SK-N-SH (cell line): Measurements from ENCODE around the gene NLRP1. TPM values are rescaled to one million over a fixed set of nuclear protein-coding genes. Genes with fewer than 3 reads are reported as not detected.
A peak's percentile ranks its signal among the peaks of the same experiment; 100 is the strongest.

Source experiments
- CTCF ChIA-PET: fragments of 300-600, 350-600 bp; formaldehyde crosslinking; extraction: SDS; loops from one replicate; lab custom pipeline; 2021; lab: Yijun Ruan, JAX
- POLR2A ChIA-PET: fragments of 350-600 bp; sonication (Branson Sonifier 250); formaldehyde crosslinking; extraction: SDS; loops from one replicate; lab custom pipeline; 2020; ENCODE audit warnings: antibody characterized with exemption, inconsistent platforms; lab: Yijun Ruan, JAX
- DNase-seq: peaks from one replicate; pipeline ENCODE4 v3.0.0; 2012
- H2AFZ ChIP-seq: fragments of 200-600 bp; sonication (generic); 2 replicates; pipeline ENCODE4 v1.8.1; 2016; ENCODE audit warnings: antibody characterized with exemption, mild to moderate bottlenecking, low read depth
- H3F3A ChIP-seq: fragments of 200-600 bp; sonication (generic); replicated peaks from 2 replicates; pipeline ENCODE3; 2016; ENCODE audit warnings: antibody characterized with exemption, mild to moderate bottlenecking; ENCODE audit not compliant: insufficient read depth
- H3K27ac ChIP-seq, 2 experiments: fragments of 200-500 bp in 1 of 2; fragments of 200-600 bp in 1 of 2; sonication (Bioruptor generic) in 1 of 2; sonication (generic), shearing (Covaris generic) in 1 of 2; 2 replicates each; pipeline versions ENCODE4 v1.5.1 to v1.6.1; 2014 to 2016; ENCODE audit warnings: low read depth in 2 of 2, inconsistent platforms in 1 of 2, low read length in 1 of 2, mild to moderate bottlenecking in 1 of 2, mixed read lengths in 1 of 2
- H3K27me3 ChIP-seq: fragments of 200-600 bp; sonication (generic), shearing (Covaris generic); 2 replicates; pipeline ENCODE4 v1.6.1; 2016; ENCODE audit warnings: mixed run types; ENCODE audit not compliant: insufficient read depth
- H3K36me3 ChIP-seq, 2 experiments: fragments of 200-500 bp in 1 of 2; fragments of 200-600 bp in 1 of 2; sonication (Bioruptor generic) in 1 of 2; sonication (generic) in 1 of 2; replicated peaks in 1 of 2; 2 replicates each; pipeline versions ENCODE3 to v1.5.1; 2014 to 2016; ENCODE audit warnings: low read length in 1 of 2, mild to moderate bottlenecking in 1 of 2; ENCODE audit not compliant: insufficient read depth in 2 of 2, control insufficient read depth in 1 of 2
- H3K4me1 ChIP-seq, 2 experiments: fragments of 200-500 bp in 1 of 2; fragments of 200-600 bp in 1 of 2; sonication (Bioruptor generic) in 1 of 2; sonication (generic), shearing (Covaris generic) in 1 of 2; 2 replicates each; pipeline versions ENCODE4 v1.5.1 to v1.6.1; 2014 to 2016; ENCODE audit warnings: low read depth in 1 of 2, low read length in 1 of 2, mixed run types in 1 of 2; ENCODE audit not compliant: insufficient read depth in 2 of 2, control insufficient read depth in 1 of 2
- H3K4me2 ChIP-seq: fragments of 200-600 bp; sonication (generic), shearing (Covaris generic); 2 replicates; pipeline ENCODE4 v1.6.1; 2017; ENCODE audit warnings: mixed run types
- H3K4me3 ChIP-seq, 2 experiments: fragments of 200-500 bp in 1 of 2; fragments of 200-600 bp in 1 of 2; sonication (Bioruptor generic) in 1 of 2; sonication (generic), shearing (Covaris generic) in 1 of 2; 2 replicates each; pipeline versions ENCODE4 v1.5.1 to v1.8.1; 2014 to 2016; ENCODE audit warnings: low read depth in 2 of 2, inconsistent platforms in 1 of 2, low read length in 1 of 2, mild to moderate bottlenecking in 1 of 2, mixed read lengths in 1 of 2, moderate library complexity in 1 of 2
- H3K79me2 ChIP-seq: fragments of 200-600 bp; sonication (generic); 2 replicates; pipeline ENCODE4 v1.8.1; 2017; ENCODE audit warnings: mild to moderate bottlenecking; ENCODE audit not compliant: insufficient read depth
- H3K9ac ChIP-seq: fragments of 200-600 bp; sonication (generic); 2 replicates; pipeline ENCODE4 v1.6.1; 2017; ENCODE audit warnings: mixed run types
- H3K9me2 ChIP-seq: fragments of 200-600 bp; sonication (generic); 2 replicates; pipeline ENCODE4 v1.6.1; 2017; ENCODE audit warnings: mixed run types
- H3K9me3 ChIP-seq: fragments of 200-600 bp; sonication (generic); 2 replicates; pipeline ENCODE4 v1.6.1; 2017; ENCODE audit warnings: mixed run types, mild to moderate bottlenecking, moderate library complexity
- H4K20me1 ChIP-seq: fragments of 200-600 bp; sonication (generic); 2 replicates; pipeline ENCODE4 v1.6.1; 2017; ENCODE audit warnings: mild to moderate bottlenecking, mixed run types; ENCODE audit not compliant: insufficient read depth
- CHD2 ChIP-seq: fragments of 150-350 bp; IDR thresholded peaks from 2 replicates; pipeline ENCODE4 v1.6.1; 2018; ENCODE audit warnings: low read length; ENCODE audit not compliant: partially characterized antibody
- ELF1 ChIP-seq: IDR thresholded peaks from 2 replicates; pipeline ENCODE4 v1.4.0; 2012
- FOSL2 ChIP-seq: IDR thresholded peaks from 2 replicates; pipeline ENCODE4 v1.4.0; 2012; ENCODE audit warnings: low read depth, mild to moderate bottlenecking, moderate library complexity, borderline replicate concordance
- FOXJ3 ChIP-seq: sonication (generic); formaldehyde crosslinking; IDR thresholded peaks from 2 replicates; pipeline ENCODE4 v1.5.1; 2020; ENCODE audit warnings: mild to moderate bottlenecking, missing genetic modification reagents
- FOXM1 ChIP-seq: IDR thresholded peaks from 2 replicates; pipeline ENCODE4 v1.4.0; 2012; ENCODE audit warnings: low read depth, mild to moderate bottlenecking
- GABPA ChIP-seq: IDR thresholded peaks from 2 replicates; pipeline ENCODE4 v1.4.0; 2012; ENCODE audit warnings: low read depth, mild to moderate bottlenecking
- GATA2 ChIP-seq: sonication (generic); formaldehyde crosslinking; IDR thresholded peaks from 2 replicates; pipeline ENCODE4 v1.5.0; 2020; ENCODE audit warnings: mild to moderate bottlenecking, missing genetic modification reagents
- MEF2A ChIP-seq: IDR thresholded peaks from 2 replicates; pipeline ENCODE4 v1.4.0; 2012; ENCODE audit warnings: low read depth, borderline replicate concordance
- NFIC ChIP-seq: IDR thresholded peaks from 2 replicates; pipeline ENCODE4 v1.4.0; 2012; ENCODE audit warnings: borderline replicate concordance
- POLR2AphosphoS5 ChIP-seq: IDR thresholded peaks from 2 replicates; pipeline ENCODE4 v1.6.1; 2012; ENCODE audit warnings: low read depth, low read length
- RAD21 ChIP-seq: IDR thresholded peaks from 2 replicates; pipeline ENCODE4 v1.6.1; 2012; ENCODE audit warnings: mild to moderate bottlenecking, low read length
- RCOR1 ChIP-seq: fragments of 150-350 bp; IDR thresholded peaks from 2 replicates; pipeline ENCODE4 v1.6.1; 2017; ENCODE audit warnings: antibody characterized with exemption, low read length
- RFX5 ChIP-seq: IDR thresholded peaks from 2 replicates; pipeline ENCODE4 v1.6.1; 2012; ENCODE audit warnings: mild to moderate bottlenecking, improper control_type of control experiment, low read length
- RXRA ChIP-seq: IDR thresholded peaks from 2 replicates; pipeline ENCODE4 v1.4.0; 2012; ENCODE audit warnings: low read depth, mild to moderate bottlenecking, borderline replicate concordance
- SIN3A ChIP-seq: IDR thresholded peaks from 2 replicates; pipeline ENCODE4 v1.6.1; 2012; ENCODE audit warnings: low read depth, mild to moderate bottlenecking, low read length, moderate library complexity, borderline replicate concordance
- SMC3 ChIP-seq: IDR thresholded peaks from 2 replicates; pipeline ENCODE4 v1.6.1; 2012; ENCODE audit warnings: low read depth, low read length, improper control_type of control experiment
- TAF1 ChIP-seq: IDR thresholded peaks from 2 replicates; pipeline ENCODE4 v1.6.1; 2012; ENCODE audit warnings: low read depth, mild to moderate bottlenecking, low read length, moderate library complexity, borderline replicate concordance
- TCF12 ChIP-seq: IDR thresholded peaks from 2 replicates; pipeline ENCODE4 v1.4.0; 2012
- TEAD4 ChIP-seq: IDR thresholded peaks from 2 replicates; pipeline ENCODE4 v1.4.0; 2012; ENCODE audit warnings: mild to moderate bottlenecking, borderline replicate concordance; ENCODE audit not compliant: insufficient read depth
- WGBS: methylation state at CpG from one replicate; pipeline ENCODE4 v1.1.6; 2017; ENCODE audit warnings: low lambda C conversion rate; 5-methylcytosine and 5-hydroxymethylcytosine counted together
- polyA plus RNA-seq, 3 experiments: library from polyadenylated mRNA; depleted of rRNA; stranded (reverse); fragments of >200 nt; gene quantifications; 2 replicates each; pipeline ENCODE4 v1.2.3, GENCODE V29; 2012
- TF ChIP-seq, protein P1 (sequence below): IDR thresholded peaks from 2 replicates; pipeline ENCODE4 v1.6.1; 2012; ENCODE audit warnings: mild to moderate bottlenecking, low read depth, low read length, moderate library complexity
- TF ChIP-seq, protein P2 (sequence below): fragments of 200-600 bp; sonication (generic); IDR thresholded peaks from 2 replicates; pipeline ENCODE4 v1.6.1; 2017; ENCODE audit warnings: antibody characterized with exemption, mild to moderate bottlenecking, moderate library complexity
- TF ChIP-seq, protein P3 (sequence below): IDR thresholded peaks from 2 replicates; pipeline ENCODE4 v1.4.0; 2012; ENCODE audit warnings: low read depth, borderline replicate concordance
- TF ChIP-seq, protein P4 (sequence below): IDR thresholded peaks from 2 replicates; pipeline ENCODE4 v1.4.0; 2012; ENCODE audit warnings: low read depth
- TF ChIP-seq, protein P5 (sequence below): fragments of 150-350 bp; IDR thresholded peaks from 2 replicates; pipeline ENCODE4 v1.6.1; 2017; ENCODE audit warnings: antibody characterized with exemption, low read length, low read depth, borderline replicate concordance

The NLRP1 gene
- polyA plus RNA-seq, 1 of the 3 experiments (the other 2 are of a cell fraction): 51.4 TPM

DNA sequence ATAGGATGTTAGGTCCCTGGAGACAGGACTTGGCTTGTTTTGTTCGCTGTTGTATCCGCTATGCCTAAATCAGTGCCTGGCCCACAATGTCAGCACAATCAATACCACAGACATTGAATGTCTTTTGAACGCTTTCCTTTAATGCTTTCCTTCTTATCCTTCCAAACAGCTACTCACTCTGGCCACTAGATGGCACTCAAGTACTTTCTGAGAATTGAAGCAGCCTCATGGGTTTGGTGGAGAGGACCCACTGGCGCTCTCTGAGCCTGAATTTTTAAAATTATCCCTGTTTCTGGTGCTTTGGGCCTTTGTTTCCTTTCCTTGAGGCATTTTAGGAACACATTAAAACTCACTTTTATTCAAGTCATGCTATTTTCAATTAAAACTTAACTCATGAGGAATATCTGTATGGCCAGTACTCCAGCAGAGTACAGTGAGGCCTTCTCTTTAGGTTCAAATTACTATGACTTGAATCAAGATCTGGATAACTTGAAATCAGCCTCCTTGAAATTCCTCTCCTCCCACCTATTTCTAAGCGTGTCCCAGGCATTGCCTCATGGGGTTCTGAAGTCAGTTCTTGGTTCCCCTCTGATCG, 3.2 kb upstream of the NLRP1 start:
- no peak overlapping the region for H3K4me2 ChIP-seq
- H3K36me3 ChIP-seq: no peaks in the 10 kb centered on the region
- no peaks in the 10 kb centered on the region for H3K27me3 ChIP-seq
- ChIA-PET POLR2A (no interaction called here), CTCF (interaction anchor here (0.6 to 2.0 kb wide), 24 partner anchors 9 to 852 kb away, joined by 3 to 28 read pairs (median 5); no protein-coding TSS in a partner anchor)
- peak overlapping the region in 1 of 2 experiments; percentile 16; a peak in 1 of 4 replicates for H3K4me3 ChIP-seq
- H3K4me1 ChIP-seq: peaks cover 0 to 20% of the 10 kb centered on the region in 2 experiments; a peak in 3 of 4 replicates
- H3K9ac ChIP-seq: no peak overlapping the region
- H3K27ac ChIP-seq: no peak overlapping the region
- H4K20me1 ChIP-seq: no peaks in the 10 kb centered on the region
- peaks cover 19% of the 10 kb centered on the region for H3F3A ChIP-seq
- no peaks in the 10 kb centered on the region for H3K9me2 ChIP-seq
- DNase-seq: peak; percentile 68
- peak overlapping the region; percentile 50; the same call in 1 of the 2 replicates for H2AFZ ChIP-seq
- H3K79me2 ChIP-seq: peaks cover 13% of the 10 kb centered on the region
- H3K9me3 ChIP-seq: no peaks in the 10 kb centered on the region
- 28% methylated on average over 6 of the region's 6 CpGs for WGBS
- TF ChIP-seq GATA2 (CRISPR knock-in tag) (no peak), FOXM1 (no peak), GABPA (no peak), SIN3A (no peak), NFIC (no peak), TEAD4 (no peak), RXRA (no peak), CHD2 (no peak), SMC3 (peak; percentile 83), TAF1 (no peak), TCF12 (no peak), RFX5 (no peak), FOSL2 (no peak), MEF2A (no peak), FOXJ3 (CRISPR knock-in tag) (no peak), ELF1 (no peak), RCOR1 (no peak), RAD21 (peak; percentile 93), POLR2AphosphoS5 (no peak)
- TF ChIP-seq, protein P1, sequence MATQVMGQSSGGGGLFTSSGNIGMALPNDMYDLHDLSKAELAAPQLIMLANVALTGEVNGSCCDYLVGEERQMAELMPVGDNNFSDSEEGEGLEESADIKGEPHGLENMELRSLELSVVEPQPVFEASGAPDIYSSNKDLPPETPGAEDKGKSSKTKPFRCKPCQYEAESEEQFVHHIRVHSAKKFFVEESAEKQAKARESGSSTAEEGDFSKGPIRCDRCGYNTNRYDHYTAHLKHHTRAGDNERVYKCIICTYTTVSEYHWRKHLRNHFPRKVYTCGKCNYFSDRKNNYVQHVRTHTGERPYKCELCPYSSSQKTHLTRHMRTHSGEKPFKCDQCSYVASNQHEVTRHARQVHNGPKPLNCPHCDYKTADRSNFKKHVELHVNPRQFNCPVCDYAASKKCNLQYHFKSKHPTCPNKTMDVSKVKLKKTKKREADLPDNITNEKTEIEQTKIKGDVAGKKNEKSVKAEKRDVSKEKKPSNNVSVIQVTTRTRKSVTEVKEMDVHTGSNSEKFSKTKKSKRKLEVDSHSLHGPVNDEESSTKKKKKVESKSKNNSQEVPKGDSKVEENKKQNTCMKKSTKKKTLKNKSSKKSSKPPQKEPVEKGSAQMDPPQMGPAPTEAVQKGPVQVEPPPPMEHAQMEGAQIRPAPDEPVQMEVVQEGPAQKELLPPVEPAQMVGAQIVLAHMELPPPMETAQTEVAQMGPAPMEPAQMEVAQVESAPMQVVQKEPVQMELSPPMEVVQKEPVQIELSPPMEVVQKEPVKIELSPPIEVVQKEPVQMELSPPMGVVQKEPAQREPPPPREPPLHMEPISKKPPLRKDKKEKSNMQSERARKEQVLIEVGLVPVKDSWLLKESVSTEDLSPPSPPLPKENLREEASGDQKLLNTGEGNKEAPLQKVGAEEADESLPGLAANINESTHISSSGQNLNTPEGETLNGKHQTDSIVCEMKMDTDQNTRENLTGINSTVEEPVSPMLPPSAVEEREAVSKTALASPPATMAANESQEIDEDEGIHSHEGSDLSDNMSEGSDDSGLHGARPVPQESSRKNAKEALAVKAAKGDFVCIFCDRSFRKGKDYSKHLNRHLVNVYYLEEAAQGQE: no peak
- TF ChIP-seq, protein P2, sequence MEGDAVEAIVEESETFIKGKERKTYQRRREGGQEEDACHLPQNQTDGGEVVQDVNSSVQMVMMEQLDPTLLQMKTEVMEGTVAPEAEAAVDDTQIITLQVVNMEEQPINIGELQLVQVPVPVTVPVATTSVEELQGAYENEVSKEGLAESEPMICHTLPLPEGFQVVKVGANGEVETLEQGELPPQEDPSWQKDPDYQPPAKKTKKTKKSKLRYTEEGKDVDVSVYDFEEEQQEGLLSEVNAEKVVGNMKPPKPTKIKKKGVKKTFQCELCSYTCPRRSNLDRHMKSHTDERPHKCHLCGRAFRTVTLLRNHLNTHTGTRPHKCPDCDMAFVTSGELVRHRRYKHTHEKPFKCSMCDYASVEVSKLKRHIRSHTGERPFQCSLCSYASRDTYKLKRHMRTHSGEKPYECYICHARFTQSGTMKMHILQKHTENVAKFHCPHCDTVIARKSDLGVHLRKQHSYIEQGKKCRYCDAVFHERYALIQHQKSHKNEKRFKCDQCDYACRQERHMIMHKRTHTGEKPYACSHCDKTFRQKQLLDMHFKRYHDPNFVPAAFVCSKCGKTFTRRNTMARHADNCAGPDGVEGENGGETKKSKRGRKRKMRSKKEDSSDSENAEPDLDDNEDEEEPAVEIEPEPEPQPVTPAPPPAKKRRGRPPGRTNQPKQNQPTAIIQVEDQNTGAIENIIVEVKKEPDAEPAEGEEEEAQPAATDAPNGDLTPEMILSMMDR: peak; percentile 92
- TF ChIP-seq, protein P3, sequence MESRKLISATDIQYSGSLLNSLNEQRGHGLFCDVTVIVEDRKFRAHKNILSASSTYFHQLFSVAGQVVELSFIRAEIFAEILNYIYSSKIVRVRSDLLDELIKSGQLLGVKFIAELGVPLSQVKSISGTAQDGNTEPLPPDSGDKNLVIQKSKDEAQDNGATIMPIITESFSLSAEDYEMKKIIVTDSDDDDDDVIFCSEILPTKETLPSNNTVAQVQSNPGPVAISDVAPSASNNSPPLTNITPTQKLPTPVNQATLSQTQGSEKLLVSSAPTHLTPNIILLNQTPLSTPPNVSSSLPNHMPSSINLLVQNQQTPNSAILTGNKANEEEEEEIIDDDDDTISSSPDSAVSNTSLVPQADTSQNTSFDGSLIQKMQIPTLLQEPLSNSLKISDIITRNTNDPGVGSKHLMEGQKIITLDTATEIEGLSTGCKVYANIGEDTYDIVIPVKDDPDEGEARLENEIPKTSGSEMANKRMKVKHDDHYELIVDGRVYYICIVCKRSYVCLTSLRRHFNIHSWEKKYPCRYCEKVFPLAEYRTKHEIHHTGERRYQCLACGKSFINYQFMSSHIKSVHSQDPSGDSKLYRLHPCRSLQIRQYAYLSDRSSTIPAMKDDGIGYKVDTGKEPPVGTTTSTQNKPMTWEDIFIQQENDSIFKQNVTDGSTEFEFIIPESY: no peak
- TF ChIP-seq, protein P4, sequence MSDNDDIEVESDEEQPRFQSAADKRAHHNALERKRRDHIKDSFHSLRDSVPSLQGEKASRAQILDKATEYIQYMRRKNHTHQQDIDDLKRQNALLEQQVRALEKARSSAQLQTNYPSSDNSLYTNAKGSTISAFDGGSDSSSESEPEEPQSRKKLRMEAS: no peak
- TF ChIP-seq, protein P5, sequence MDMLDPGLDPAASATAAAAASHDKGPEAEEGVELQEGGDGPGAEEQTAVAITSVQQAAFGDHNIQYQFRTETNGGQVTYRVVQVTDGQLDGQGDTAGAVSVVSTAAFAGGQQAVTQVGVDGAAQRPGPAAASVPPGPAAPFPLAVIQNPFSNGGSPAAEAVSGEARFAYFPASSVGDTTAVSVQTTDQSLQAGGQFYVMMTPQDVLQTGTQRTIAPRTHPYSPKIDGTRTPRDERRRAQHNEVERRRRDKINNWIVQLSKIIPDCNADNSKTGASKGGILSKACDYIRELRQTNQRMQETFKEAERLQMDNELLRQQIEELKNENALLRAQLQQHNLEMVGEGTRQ: no peak
